H9 (cell line): ENCODE results near the gene BCAS2. TPM values are rescaled to one million over a fixed set of nuclear protein-coding genes. Genes with fewer than 3 reads are reported as not detected.

Source experiments
- DNase-seq: peaks from one replicate; pipeline ENCODE4 v3.0.0-alpha.2; 2017
- H2AFZ ChIP-seq: one replicate; pipeline ENCODE4 v1.6.1; 2013; ENCODE audit warnings: mild to moderate bottlenecking, low read length, control low read depth, moderate library complexity
- H2AK5ac ChIP-seq: 2 replicates; pipeline ENCODE4 v1.6.1; 2013; ENCODE audit warnings: low read length, control low read depth, mixed read lengths; ENCODE audit not compliant: insufficient read length
- H2BK120ac ChIP-seq: one replicate; pipeline ENCODE4 v1.6.1; 2013; ENCODE audit warnings: low read depth, mild to moderate bottlenecking, low read length, control low read depth, inconsistent platforms; ENCODE audit not compliant: poor library complexity, severe bottlenecking
- H2BK12ac ChIP-seq: 2 replicates; pipeline ENCODE4 v1.6.1; 2013; ENCODE audit warnings: low read length, control low read depth, mixed read lengths, low read depth; ENCODE audit not compliant: insufficient read length
- H2BK15ac ChIP-seq: 2 replicates; pipeline ENCODE4 v1.6.1; 2013; ENCODE audit warnings: low read depth, low read length, control low read depth
- H2BK20ac ChIP-seq: one replicate; pipeline ENCODE4 v1.6.1; 2013; ENCODE audit warnings: low read depth, mild to moderate bottlenecking, low read length, control low read depth, inconsistent platforms; ENCODE audit not compliant: poor library complexity, severe bottlenecking
- H2BK5ac ChIP-seq: 2 replicates; pipeline ENCODE4 v1.6.1; 2013; ENCODE audit warnings: low read length, control low read depth, mixed read lengths; ENCODE audit not compliant: insufficient read length
- H3K14ac ChIP-seq: 2 replicates; pipeline ENCODE4 v1.6.1; 2013; ENCODE audit warnings: low read length, control low read depth; ENCODE audit not compliant: insufficient read depth
- H3K18ac ChIP-seq: 2 replicates; pipeline ENCODE4 v1.6.1; 2013; ENCODE audit warnings: low read depth, mild to moderate bottlenecking, mixed read lengths, low read length, control low read depth; ENCODE audit not compliant: insufficient read length
- H3K23ac ChIP-seq: 2 replicates; pipeline ENCODE4 v1.6.1; 2013; ENCODE audit warnings: low read length, control low read depth, mixed read lengths, low read depth; ENCODE audit not compliant: insufficient read length
- H3K23me2 ChIP-seq: 2 replicates; pipeline ENCODE4 v1.6.1; 2013; ENCODE audit warnings: low read depth, mild to moderate bottlenecking, mixed read lengths, low read length, control low read depth; ENCODE audit not compliant: insufficient read length, poor library complexity, severe bottlenecking
- H3K27ac ChIP-seq: 2 replicates; pipeline ENCODE4 v1.5.1; 2013; ENCODE audit warnings: low read length, control low read depth, mixed read lengths, low read depth; ENCODE audit not compliant: insufficient read length
- H3K27me3 ChIP-seq: 2 replicates; pipeline ENCODE4 v1.6.1; 2013; ENCODE audit warnings: low read length, control low read depth, inconsistent platforms; ENCODE audit not compliant: insufficient read depth
- H3K4ac ChIP-seq: 2 replicates; pipeline ENCODE4 v1.6.1; 2013; ENCODE audit warnings: low read depth, mild to moderate bottlenecking, control low read depth, inconsistent platforms, low read length, moderate library complexity
- H3K4me1 ChIP-seq: 2 replicates; pipeline ENCODE4 v1.6.1; 2013; ENCODE audit warnings: low read length, control low read depth, inconsistent platforms; ENCODE audit not compliant: insufficient read depth
- H3K4me2 ChIP-seq: 2 replicates; pipeline ENCODE4 v1.6.1; 2013; ENCODE audit warnings: low read length, control low read depth, mixed read lengths; ENCODE audit not compliant: insufficient read length, insufficient read depth
- H3K56ac ChIP-seq: 2 replicates; pipeline ENCODE4 v1.6.1; 2013; ENCODE audit warnings: low read depth, mild to moderate bottlenecking, mixed read lengths, low read length, control low read depth; ENCODE audit not compliant: insufficient read length
- H3K79me1 ChIP-seq: 2 replicates; pipeline ENCODE4 v1.6.1; 2013; ENCODE audit warnings: low read depth, mild to moderate bottlenecking, moderate library complexity, low read length, control low read depth, inconsistent platforms; ENCODE audit not compliant: insufficient read depth, poor library complexity, severe bottlenecking
- H3K79me2 ChIP-seq: 2 replicates; pipeline ENCODE4 v1.6.1; 2013; ENCODE audit warnings: low read length, control low read depth, inconsistent platforms; ENCODE audit not compliant: insufficient read depth
- H3K9ac ChIP-seq: 2 replicates; pipeline ENCODE4 v1.6.1; 2013; ENCODE audit warnings: low read length, control low read depth, mixed read lengths; ENCODE audit not compliant: insufficient read length; ENCODE audit errors: extremely low read depth
- H3K9me3 ChIP-seq: one replicate; pipeline ENCODE4 v1.6.1; 2013; ENCODE audit warnings: low read depth, low read length, inconsistent platforms; ENCODE audit not compliant: control insufficient read depth
- H3T11ph ChIP-seq: one replicate; pipeline ENCODE4 v1.6.1; 2013; ENCODE audit warnings: mild to moderate bottlenecking, low read length, control low read depth, inconsistent platforms
- H4K20me1 ChIP-seq: one replicate; pipeline ENCODE4 v1.6.1; 2013; ENCODE audit not compliant: control insufficient read depth, insufficient read length, insufficient read depth
- H4K5ac ChIP-seq: 2 replicates; pipeline ENCODE4 v1.6.1; 2013; ENCODE audit warnings: low read depth, mild to moderate bottlenecking, mixed read lengths, low read length, control low read depth; ENCODE audit not compliant: insufficient read length
- H4K8ac ChIP-seq: replicated peaks from 2 replicates; pipeline ENCODE4 v1.6.1; 2013; ENCODE audit warnings: low read length, control low read depth, mixed read lengths, low read depth; ENCODE audit not compliant: insufficient read length
- H4K91ac ChIP-seq: 2 replicates; pipeline ENCODE4 v1.6.1; 2013; ENCODE audit warnings: low read depth, mild to moderate bottlenecking, moderate library complexity, mixed read lengths, low read length, control low read depth; ENCODE audit not compliant: insufficient read length
- H3K27ac Mint-ChIP-seq, 3 experiments: 2 replicates in 2 of 3; 3 replicates in 1 of 3; pipeline ENCODE4 v1.8.0; 2020 to 2021; ENCODE audit warnings: mixed read lengths in 3 of 3, mild to moderate bottlenecking in 1 of 3, moderate library complexity in 1 of 3
- H3K27me3 Mint-ChIP-seq: 2 replicates; pipeline ENCODE4 v1.8.0; 2021; ENCODE audit warnings: low read depth, mild to moderate bottlenecking, moderate library complexity, mixed read lengths
- H3K36me3 Mint-ChIP-seq, 3 experiments: 2 replicates in 2 of 3; 3 replicates in 1 of 3; pipeline ENCODE4 v1.8.0; 2020 to 2021; ENCODE audit warnings: low read depth in 3 of 3, mixed read lengths in 3 of 3; ENCODE audit not compliant: insufficient read depth in 1 of 3
- H3K4me1 Mint-ChIP-seq, 2 experiments: 2 replicates each; pipeline ENCODE4 v1.8.0; 2020; ENCODE audit warnings: mixed read lengths in 2 of 2
- H3K4me3 Mint-ChIP-seq, 2 experiments: 2 replicates in 1 of 2; 3 replicates in 1 of 2; pipeline ENCODE4 v1.8.0; 2020 to 2021; ENCODE audit warnings: mild to moderate bottlenecking in 2 of 2, mixed read lengths in 2 of 2, moderate library complexity in 1 of 2
- H3K9me3 Mint-ChIP-seq, 2 experiments: 2 replicates in 1 of 2; 3 replicates in 1 of 2; pipeline ENCODE4 v1.8.0; 2020; ENCODE audit warnings: mild to moderate bottlenecking in 2 of 2, mixed read lengths in 2 of 2, moderate library complexity in 1 of 2
- WGBS: extraction: QIAGEN DNeasy Blood & Tissue Kit; methylation state at CpG from one replicate; pipeline ENCODE4 v1.1.7; 2013; ENCODE audit warnings: missing lambda C conversion rate, low lambda C conversion rate, mixed read lengths; ENCODE audit not compliant: insufficient read length; ENCODE audit errors: extremely low coverage; 5-methylcytosine and 5-hydroxymethylcytosine counted together
- total RNA-seq: library from RNA; stranded (reverse); gene quantifications from 2 replicates; pipeline ENCODE4 v1.2.1, GENCODE V29; 2021
- TF ChIP-seq, protein P1 (sequence below): fragments of 200-600 bp; sonication (generic); conservative IDR thresholded peaks from 3 replicates; pipeline ENCODE4 v1.8.0; 2021; ENCODE audit warnings: antibody characterized with exemption, mild to moderate bottlenecking

Gene BCAS2
- total RNA-seq, 1 experiment from 2014 or later: 72.1 TPM

DNA sequence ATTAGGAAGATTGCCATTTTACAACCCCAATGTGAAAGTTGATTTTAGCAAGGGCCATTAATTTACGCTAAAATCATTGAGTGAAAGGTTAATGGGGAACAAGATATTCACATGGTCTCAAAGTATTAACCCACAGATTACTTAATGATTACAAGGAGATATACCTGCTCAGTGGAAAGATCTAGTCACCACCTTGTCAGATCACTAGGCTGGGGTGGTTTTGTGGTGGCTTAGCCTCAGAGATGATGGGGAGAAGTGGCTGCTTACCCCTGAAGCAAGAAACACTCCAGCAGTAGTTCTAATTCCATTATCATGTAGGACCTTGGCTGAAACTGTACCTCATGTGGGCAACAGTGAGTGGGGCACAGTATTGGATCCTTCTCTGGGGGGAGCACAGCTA, 50.3 kb downstream of the BCAS2 start:
- Histone ChIP-seq H4K20me1 (no peaks in the 10 kb centered on the region), H3K4ac (no peak overlapping the region), H3K18ac (no peak overlapping the region), H3K9ac (no peak overlapping the region), H3K27ac (no peak overlapping the region), H3K27me3 (no peaks in the 10 kb centered on the region), H2AFZ (no peak overlapping the region), H2BK5ac (no peak overlapping the region), H4K8ac (no peak overlapping the region), H3K79me1 (no peaks in the 10 kb centered on the region), H2BK12ac (no peak overlapping the region), H2BK120ac (no peak overlapping the region), H2BK15ac (no peak overlapping the region), H3K79me2 (no peaks in the 10 kb centered on the region), H3K9me3 (no peaks in the 10 kb centered on the region), H3T11ph (no peak overlapping the region), H3K4me2 (no peak overlapping the region), H3K4me1 (no peaks in the 10 kb centered on the region), H3K56ac (no peak overlapping the region), H2AK5ac (no peak overlapping the region), H3K23me2 (no peaks in the 10 kb centered on the region), H2BK20ac (no peak overlapping the region), H4K5ac (no peak overlapping the region), H3K23ac (no peak overlapping the region), H3K14ac (no peak overlapping the region), H4K91ac (no peak overlapping the region)
- Mint-ChIP-seq H3K4me3 (no peak overlapping the region), H3K9me3 (no peaks in the 10 kb centered on the region), H3K27ac (no peak overlapping the region), H3K27me3 (no peaks in the 10 kb centered on the region), H3K36me3 (no peaks in the 10 kb centered on the region; a peak in 1 of 7 replicates), H3K4me1 (0 out of 4 replicates have a peak, but pooled peaks cover 2 to 3% of the 10 kb centered on the region in 2 experiments)
- DNase-seq: no peak
- TF ChIP-seq, protein P1, sequence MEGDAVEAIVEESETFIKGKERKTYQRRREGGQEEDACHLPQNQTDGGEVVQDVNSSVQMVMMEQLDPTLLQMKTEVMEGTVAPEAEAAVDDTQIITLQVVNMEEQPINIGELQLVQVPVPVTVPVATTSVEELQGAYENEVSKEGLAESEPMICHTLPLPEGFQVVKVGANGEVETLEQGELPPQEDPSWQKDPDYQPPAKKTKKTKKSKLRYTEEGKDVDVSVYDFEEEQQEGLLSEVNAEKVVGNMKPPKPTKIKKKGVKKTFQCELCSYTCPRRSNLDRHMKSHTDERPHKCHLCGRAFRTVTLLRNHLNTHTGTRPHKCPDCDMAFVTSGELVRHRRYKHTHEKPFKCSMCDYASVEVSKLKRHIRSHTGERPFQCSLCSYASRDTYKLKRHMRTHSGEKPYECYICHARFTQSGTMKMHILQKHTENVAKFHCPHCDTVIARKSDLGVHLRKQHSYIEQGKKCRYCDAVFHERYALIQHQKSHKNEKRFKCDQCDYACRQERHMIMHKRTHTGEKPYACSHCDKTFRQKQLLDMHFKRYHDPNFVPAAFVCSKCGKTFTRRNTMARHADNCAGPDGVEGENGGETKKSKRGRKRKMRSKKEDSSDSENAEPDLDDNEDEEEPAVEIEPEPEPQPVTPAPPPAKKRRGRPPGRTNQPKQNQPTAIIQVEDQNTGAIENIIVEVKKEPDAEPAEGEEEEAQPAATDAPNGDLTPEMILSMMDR: no peak
- WGBS: no CpG with 5 or more reads among the region's 1 CpG
